Sigmoid colon (tissue), 4 donors: ENCODE data around the gene BDKRB1.

Source experiments
- CTCF ChIP-seq, 4 experiments: fragments of 450-650 bp in 3 of 4; fragments of 200-600 bp in 1 of 4; IDR thresholded peaks; one replicate each; pipeline ENCODE4 v1.5.1; 2016 to 2019; ENCODE audit warnings: antibody characterized with exemption in 4 of 4, mild to moderate bottlenecking in 3 of 4, moderate library complexity in 2 of 4
- EP300 ChIP-seq, 4 donors: sonication (generic); formaldehyde crosslinking; IDR thresholded peaks; one replicate each; pipeline ENCODE4 v1.6.1; 2017; ENCODE audit warnings: antibody characterized with exemption in 4 of 4
- POLR2A ChIP-seq, 2 donors: fragments of 450-650 bp; IDR thresholded peaks; one replicate each; pipeline ENCODE4 v1.6.1; 2016; ENCODE audit warnings: antibody characterized with exemption in 2 of 2, mild to moderate bottlenecking in 2 of 2, moderate library complexity in 2 of 2

GRCh38 chr14:96287856-96288255 is 31.8 kb downstream of the BDKRB1 start:
- TF ChIP-seq CTCF (IDR thresholded peaks at IDR 0.05) (no peak), POLR2A (IDR thresholded peaks at IDR 0.05) (no peak), EP300 (IDR thresholded peaks at IDR 0.05) (no peak)
